NCI-H82 (cell line): ENCODE results near the gene OTP.

Experiments used
- DNase-seq: peaks from one replicate; lab custom pipeline; 2025; lab: John Stamatoyannopoulos, UW

Gene OTP

GRCh38 chr5:77640589-77641396, 2.3 kb upstream of the OTP start:
- DNase-seq = peak; percentile 33

GRCh38 chr5:77638763-77639671, 504 bp upstream of the OTP start:
- peak; percentile 79 for DNase-seq

- DNase-seq = peak; percentile 16
These were observed 1.1 kb downstream of the OTP start for GRCh38 chr5:77637170-77637997.

- peak; percentile 34 for DNase-seq
These were observed 1.8 kb downstream of the OTP start for GRCh38 chr5:77636641-77637169.

GRCh38 chr5:77635917-77636640, 2.4 kb downstream of the OTP start:
- peak; percentile 22 for DNase-seq

- peak; percentile 5 for DNase-seq
These were observed 3.2 kb downstream of the OTP start for GRCh38 chr5:77635067-77635916.

GRCh38 chr5:77633709-77634108, 4.8 kb downstream of the OTP start:
- no peak for DNase-seq

GRCh38 chr5:77633207-77633675, 5.3 kb downstream of the OTP start:
- no peak for DNase-seq

GRCh38 chr5:77632526-77633206, 5.8 kb downstream of the OTP start:
- DNase-seq = peak; percentile 43

- DNase-seq = peak; percentile 69
These were observed 8.3 kb downstream of the OTP start for GRCh38 chr5:77630114-77630680.

GRCh38 chr5:77629509-77630113, 8.9 kb downstream of the OTP start:
- DNase-seq = no peak

- DNase-seq = no peak
These were observed 9.5 kb downstream of the OTP start for GRCh38 chr5:77628840-77629508.

GRCh38 chr5:77627869-77628674, 10.4 kb downstream of the OTP start:
- no peak for DNase-seq

- no peak for DNase-seq
These were observed 15.2 kb downstream of the OTP start for GRCh38 chr5:77623203-77623740.

GRCh38 chr5:77621440-77621839, 17.1 kb downstream of the OTP start:
- no peak for DNase-seq

- DNase-seq = peak; percentile 7
These were observed 18.1 kb downstream of the OTP start for GRCh38 chr5:77620405-77620804.

GRCh38 chr5:77616920-77617319, 21.6 kb downstream of the OTP start:
- DNase-seq = no peak
